HCT116 (cell line): Measurements from ENCODE around the gene CUX1. TPM values are rescaled to one million over a fixed set of nuclear protein-coding genes. Genes with fewer than 3 reads are reported as not detected.

Experiments
- ATAC-seq: fragments of 200-7000 bp; cut with Tn5 transposase; 2 replicates; pipeline ENCODE4 v1.9.1; 2020; ENCODE audit warnings: mild to moderate bottlenecking, moderate library complexity
- BruUV-seq: library from RNA; stranded (reverse); fragments of 400-500 nt; replicated peaks from 2 replicates; lab custom pipeline; 2021; lab: Mats Ljungman, UMichigan
- CTCF ChIA-PET: fragments of 300-600 bp; sonication (Branson Sonifier 250); formaldehyde crosslinking; loops from one replicate; lab custom pipeline; 2021; ENCODE audit warnings: antibody characterized with exemption; lab: Charles Lee
- POLR2A ChIA-PET: fragments of 300-600, 350-600 bp; sonication (Branson Sonifier 250); formaldehyde crosslinking; loops from one replicate; lab custom pipeline; 2021; ENCODE audit warnings: antibody characterized with exemption; lab: Charles Lee
- RAD21 ChIA-PET, 2 experiments: fragments of 300-600 bp; sonication (Branson Sonifier 250); formaldehyde crosslinking; loops; one replicate each; lab custom pipeline; 2023; ENCODE audit warnings: low total read pairs in 2 of 2; ENCODE audit not compliant: uncharacterized antibody in 2 of 2, unreplicated experiment in 2 of 2, low non-redundant PET in 1 of 2; lab: Charles Lee
- DNase-seq: peaks from one replicate; pipeline ENCODE4 v3.0.0-alpha.2; 2010; ENCODE audit warnings: low read depth, low spot score
- H2AFZ ChIP-seq: fragments of 200-600 bp; shearing (Covaris generic), sonication (generic); 2 replicates; pipeline ENCODE4 v1.6.1; 2017; ENCODE audit warnings: low read depth, mixed run types, mixed read lengths, antibody characterized with exemption, low read length; ENCODE audit not compliant: poor library complexity, severe bottlenecking
- H3K27ac ChIP-seq: 2 replicates; pipeline ENCODE4 v1.5.1; 2012; ENCODE audit warnings: low read depth, low read length
- H3K27me3 ChIP-seq: fragments of 200-600 bp; sonication (generic); 2 replicates; pipeline ENCODE4 v1.6.1; 2016; ENCODE audit warnings: mixed run types, low read length, mixed read lengths; ENCODE audit not compliant: insufficient read depth
- H3K36me3 ChIP-seq, 2 experiments: fragments of 200-500 bp in 1 of 2; fragments of 200-600 bp in 1 of 2; sonication (Bioruptor generic) in 1 of 2; sonication (generic) in 1 of 2; 2 replicates each; pipeline versions ENCODE4 v1.5.1 to v1.6.1; 2014 to 2016; ENCODE audit warnings: low read length in 2 of 2, inconsistent platforms in 1 of 2, mixed read lengths in 1 of 2, mixed run types in 1 of 2; ENCODE audit not compliant: insufficient read depth in 2 of 2, control insufficient read depth in 1 of 2
- H3K4me1 ChIP-seq, 2 experiments: fragments of 200-600 bp in 1 of 2; sonication (generic) in 1 of 2; 2 replicates each; pipeline versions ENCODE4 v1.5.1 to v1.6.1; 2012 to 2017; ENCODE audit warnings: low read length in 2 of 2, inconsistent platforms in 1 of 2, mild to moderate bottlenecking in 1 of 2, mixed read lengths in 1 of 2, mixed run types in 1 of 2, moderate library complexity in 1 of 2; ENCODE audit not compliant: insufficient read depth in 2 of 2, control insufficient read depth in 1 of 2
- H3K4me2 ChIP-seq: fragments of 200-600 bp; sonication (generic); 2 replicates; pipeline ENCODE4 v1.6.1; 2017; ENCODE audit warnings: mixed run types, low read length, mixed read lengths
- H3K4me3 ChIP-seq, 2 experiments: fragments of 200-600 bp in 1 of 2; sonication (generic) in 1 of 2; replicated peaks in 1 of 2; 2 replicates each; pipeline ENCODE4 v1.5.1; 2011 to 2016; ENCODE audit warnings: low read length in 2 of 2, control low read depth in 1 of 2, low read depth in 1 of 2, mild to moderate bottlenecking in 1 of 2, mixed read lengths in 1 of 2, mixed run types in 1 of 2
- H3K79me2 ChIP-seq: fragments of 200-600 bp; sonication (generic); 2 replicates; pipeline ENCODE4 v1.6.1; 2017; ENCODE audit warnings: mild to moderate bottlenecking, mixed run types, low read length, moderate library complexity, mixed read lengths; ENCODE audit not compliant: insufficient read depth
- H3K9ac ChIP-seq: fragments of 200-600 bp; sonication (generic); 2 replicates; pipeline ENCODE4 v1.6.1; 2016; ENCODE audit warnings: low read length, mixed read lengths
- H3K9me2 ChIP-seq: fragments of 200-600 bp; sonication (generic), shearing (Covaris generic); 2 replicates; pipeline ENCODE4 v1.6.1; 2017; ENCODE audit warnings: mixed run types, mild to moderate bottlenecking, moderate library complexity; ENCODE audit not compliant: insufficient read depth
- H3K9me3 ChIP-seq, 2 experiments: fragments of 200-500 bp in 1 of 2; fragments of 200-600 bp in 1 of 2; sonication (Bioruptor generic) in 1 of 2; sonication (generic) in 1 of 2; 2 replicates each; pipeline ENCODE4 v1.6.1; 2014 to 2017; ENCODE audit warnings: low read length in 2 of 2, mixed read lengths in 2 of 2, inconsistent platforms in 1 of 2, low read depth in 1 of 2, mild to moderate bottlenecking in 1 of 2, mixed run types in 1 of 2, moderate library complexity in 1 of 2; ENCODE audit not compliant: control insufficient read depth in 1 of 2, insufficient read depth in 1 of 2
- H4K20me1 ChIP-seq: fragments of 200-600 bp; sonication (generic), shearing (Covaris generic); 2 replicates; pipeline ENCODE4 v1.6.1; 2017; ENCODE audit warnings: mixed run types, mild to moderate bottlenecking, moderate library complexity; ENCODE audit not compliant: insufficient read depth
- EGR1 ChIP-seq: IDR thresholded peaks from 2 replicates; pipeline ENCODE4 v1.6.1; 2012; ENCODE audit warnings: low read depth
- ELF1 ChIP-seq: IDR thresholded peaks from 2 replicates; pipeline ENCODE4 v1.6.1; 2012; ENCODE audit warnings: low read depth, borderline replicate concordance
- JUND ChIP-seq: IDR thresholded peaks from 2 replicates; pipeline ENCODE4 v1.6.1; 2012
- POLR2AphosphoS5 ChIP-seq: IDR thresholded peaks from 2 replicates; pipeline ENCODE4 v1.6.1; 2011; ENCODE audit warnings: mild to moderate bottlenecking, low read depth, low read length, moderate library complexity
- RAD21 ChIP-seq: IDR thresholded peaks from 2 replicates; pipeline ENCODE4 v1.6.1; 2012; ENCODE audit warnings: low read depth, mild to moderate bottlenecking
- SIN3A ChIP-seq: IDR thresholded peaks from 2 replicates; pipeline ENCODE4 v1.6.1; 2012; ENCODE audit warnings: low read depth
- SP1 ChIP-seq: IDR thresholded peaks from 2 replicates; pipeline ENCODE4 v1.6.1; 2012; ENCODE audit warnings: low read depth
- SRF ChIP-seq: IDR thresholded peaks from 2 replicates; pipeline ENCODE4 v1.6.1; 2012; ENCODE audit warnings: low read depth
- TCF7L2 ChIP-seq: IDR thresholded peaks from 2 replicates; pipeline ENCODE4 v1.7.0; 2011; ENCODE audit warnings: borderline replicate concordance, inconsistent platforms; ENCODE audit not compliant: insufficient read depth, insufficient read length; ENCODE audit errors: extremely low read depth
- ZFX ChIP-seq: fragments of 450-650 bp; IDR thresholded peaks from 2 replicates; pipeline ENCODE4 v1.6.1; 2017
- ZNF274 ChIP-seq: fragments of 200-500 bp; sonication (Bioruptor generic); IDR thresholded peaks from 2 replicates; pipeline ENCODE4 v1.6.1; 2014; ENCODE audit warnings: mild to moderate bottlenecking, low read depth, low read length, inconsistent platforms
- intact Hi-C: fragments of 100-400 bp; cut with micrococcal nuclease; formaldehyde crosslinking; loops from 2 replicates; pipeline ENCODE4 v1.10.0; 2022
- total RNA-seq: library from RNA; stranded (reverse); gene quantifications from one replicate; pipeline ENCODE4 v1.2.1, GENCODE V29; 2021; ENCODE audit not compliant: unreplicated experiment
- TF ChIP-seq, protein P1 (sequence below): IDR thresholded peaks from 2 replicates; pipeline ENCODE4 v1.6.1; 2012

CUX1 gene
- total RNA-seq, 1 experiment from 2014 or later = 68.9 TPM

DNA sequence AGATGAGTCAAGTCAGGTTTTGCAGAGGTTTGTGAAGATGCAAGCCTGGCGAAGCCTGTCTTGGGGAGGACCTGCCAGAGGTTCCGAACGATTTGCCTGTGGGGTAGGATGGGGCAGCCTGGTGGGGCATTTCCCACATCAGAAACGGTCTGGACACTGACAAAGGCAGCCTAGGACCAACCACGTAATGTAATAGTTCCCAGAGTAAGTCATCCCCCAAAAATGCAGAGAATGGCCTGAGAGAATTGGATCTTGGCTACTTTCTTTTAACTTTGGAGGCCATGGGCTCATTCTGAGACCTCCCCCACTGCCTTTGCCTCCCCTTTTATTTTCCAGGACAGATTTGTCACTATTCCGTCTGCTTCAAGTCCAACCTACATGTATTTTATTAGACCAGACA, 300.3 kb downstream of the CUX1 start:
- no peaks in the 10 kb centered on the region for H3K79me2 ChIP-seq
- no peak overlapping the region for H3K4me2 ChIP-seq
- peaks cover 0 to 3% of the 10 kb centered on the region in 2 experiments; a peak in 1 of 4 replicates for H3K36me3 ChIP-seq
- H3K9me2 ChIP-seq = no peaks in the 10 kb centered on the region
- H4K20me1 ChIP-seq = no peaks in the 10 kb centered on the region
- POLR2A ChIA-PET = no interaction called here
- DNase-seq (no peak), ATAC-seq (no peak)
- CTCF ChIA-PET = no interaction called here
- no peak for TF ChIP-seq JUND
- no peak for TF ChIP-seq SIN3A
- no peak for TF ChIP-seq RAD21
- TF ChIP-seq TCF7L2 = no peak
- no peak for TF ChIP-seq ZNF274
- TF ChIP-seq, protein P1, sequence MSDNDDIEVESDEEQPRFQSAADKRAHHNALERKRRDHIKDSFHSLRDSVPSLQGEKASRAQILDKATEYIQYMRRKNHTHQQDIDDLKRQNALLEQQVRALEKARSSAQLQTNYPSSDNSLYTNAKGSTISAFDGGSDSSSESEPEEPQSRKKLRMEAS = no peak
- no peak overlapping the region for H3K4me3 ChIP-seq
- RAD21 ChIA-PET = no interaction called here
- peaks cover 18 to 32% of the 10 kb centered on the region in 2 experiments for H3K4me1 ChIP-seq
- TSS peak; percentile 10 for BruUV-seq
- no peaks in the 10 kb centered on the region for H3K27me3 ChIP-seq
- no peak overlapping the region for H3K27ac ChIP-seq
- no peaks in the 10 kb centered on the region for H3K9me3 ChIP-seq
- H3K9ac ChIP-seq = no peak overlapping the region
- no peak overlapping the region for H2AFZ ChIP-seq
- intact Hi-C loops = no loop called here

DNA sequence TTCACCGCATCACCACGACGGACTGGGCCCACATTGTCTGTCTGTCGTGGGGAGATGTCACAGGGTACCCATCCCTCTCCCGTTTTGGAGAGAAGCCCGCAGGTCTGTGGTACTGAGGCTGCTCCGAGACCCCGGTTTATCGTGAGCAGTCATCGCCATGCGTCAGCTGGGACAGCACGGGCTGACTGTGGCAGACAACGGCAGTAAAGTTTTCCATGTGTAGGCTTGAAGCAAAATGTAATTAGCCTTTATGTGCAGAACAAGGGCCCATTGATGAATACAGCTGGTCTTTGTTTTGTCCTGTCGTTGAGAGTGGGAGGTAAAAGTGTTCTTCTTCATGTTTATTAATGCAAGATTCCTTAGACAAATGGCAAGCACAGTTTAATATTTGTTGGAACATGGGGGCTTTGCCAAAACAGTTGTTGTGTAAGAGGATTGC, 301.8 kb downstream of the CUX1 start:
- no peak overlapping the region for H3K9ac ChIP-seq
- RAD21 ChIA-PET = no interaction called here
- H3K9me3 ChIP-seq = no peaks in the 10 kb centered on the region
- CTCF ChIA-PET = interaction anchor here (0.9 kb wide), 1 partner anchor 117 kb away, joined by 3 read pairs; no protein-coding TSS in a partner anchor
- no peak overlapping the region for H2AFZ ChIP-seq
- DNase-seq = no peak
- no peak for ATAC-seq
- H3K27me3 ChIP-seq = no peaks in the 10 kb centered on the region
- H3K4me1 ChIP-seq = peaks cover 24 to 42% of the 10 kb centered on the region in 2 experiments
- H3K36me3 ChIP-seq = no peaks in the 10 kb centered on the region
- POLR2A ChIA-PET = no interaction called here
- no TSS peak for BruUV-seq
- TF ChIP-seq EGR1 (no peak), SRF (no peak), ZNF274 (no peak), JUND (no peak), POLR2AphosphoS5 (no peak), SIN3A (no peak), ELF1 (no peak), SP1 (no peak), ZFX (no peak)
- H3K79me2 ChIP-seq = no peaks in the 10 kb centered on the region
- H3K9me2 ChIP-seq = no peaks in the 10 kb centered on the region
- intact Hi-C loops = no loop called here
- H3K4me2 ChIP-seq = no peak overlapping the region
- H4K20me1 ChIP-seq = no peaks in the 10 kb centered on the region
- H3K27ac ChIP-seq = no peak overlapping the region
- H3K4me3 ChIP-seq = no peak overlapping the region
